HG02798 (cell line): ENCODE results near the gene KRT10.

Experiments
- ATAC-seq: cut with Tn5 transposase; IDR thresholded peaks from one replicate; pipeline ENCODE4 v1.9.1; 2021; ENCODE audit warnings: mild to moderate bottlenecking; ENCODE audit not compliant: unreplicated experiment, poor library complexity

KRT10 gene

DNA sequence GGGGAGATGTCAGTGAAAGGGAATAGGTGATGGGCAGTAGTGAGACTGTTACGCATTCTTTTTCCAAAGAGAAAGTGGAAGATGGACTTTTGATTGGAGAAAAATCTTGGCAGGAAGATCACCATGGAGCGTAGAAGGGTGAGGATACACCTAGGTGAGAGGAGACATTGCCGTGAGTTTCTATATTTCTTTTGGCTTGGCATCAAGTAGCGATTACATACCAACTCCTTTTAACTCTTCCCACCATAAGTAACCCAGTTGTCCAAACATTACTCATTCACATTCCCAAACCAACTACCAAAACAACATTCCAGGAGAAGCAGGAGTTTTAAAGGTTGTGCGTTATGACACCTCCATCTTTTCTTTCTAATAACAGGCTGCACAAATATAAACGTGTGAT lies 11.9 kb downstream of the KRT10 start:
- no peak for ATAC-seq

DNA sequence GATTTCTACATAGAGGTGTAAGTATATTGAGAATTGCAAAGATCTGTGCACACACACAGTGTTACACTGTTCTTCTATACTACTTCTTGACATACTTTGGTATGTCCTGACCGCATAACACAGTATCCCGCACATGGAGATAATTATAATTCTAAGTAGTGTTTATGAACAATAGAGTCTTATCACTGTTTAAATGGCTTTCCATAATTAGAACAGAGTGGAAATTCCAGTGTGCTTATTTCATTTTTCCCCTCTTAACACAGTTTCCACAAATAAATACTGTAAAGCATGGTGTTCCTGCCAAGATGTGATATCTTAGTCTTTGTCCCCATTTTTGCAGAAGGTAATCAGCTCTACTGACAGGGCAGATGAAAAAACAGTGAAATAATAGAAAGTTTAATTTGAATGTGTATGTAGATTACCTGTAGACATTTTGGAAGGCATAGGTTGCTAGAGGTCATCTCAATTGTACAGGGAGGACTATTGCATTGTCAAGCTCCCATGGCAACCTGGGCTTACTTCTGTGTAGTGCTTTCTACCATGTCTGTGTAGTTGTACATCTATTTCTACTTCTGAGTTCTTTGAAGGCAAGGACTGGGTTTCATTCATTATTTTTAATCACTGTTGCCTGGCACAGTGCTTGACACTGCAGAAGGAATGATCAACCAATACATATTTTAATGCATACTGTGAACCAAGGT lies 12.5 kb downstream of the KRT10 start:
- no peak for ATAC-seq

DNA sequence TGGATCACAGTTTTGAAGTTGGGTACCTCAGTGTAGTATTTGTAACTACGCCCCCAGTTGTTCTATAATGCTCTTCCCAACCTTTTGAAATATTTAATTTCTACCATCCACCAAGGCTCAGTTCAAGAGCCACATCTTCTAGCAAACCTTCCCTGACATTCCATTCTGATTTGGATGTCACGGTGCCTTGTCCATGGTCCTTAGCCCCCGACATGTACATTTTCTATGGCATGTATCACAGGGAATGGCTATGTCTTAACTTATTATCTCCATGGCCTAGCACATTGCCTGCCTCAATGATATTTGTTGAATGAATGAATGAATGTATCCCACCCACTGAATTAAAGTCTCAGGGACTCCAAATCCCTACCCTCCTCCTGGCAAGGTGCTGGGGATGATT lies 16.3 kb downstream of the KRT10 start:
- no peak for ATAC-seq

DNA sequence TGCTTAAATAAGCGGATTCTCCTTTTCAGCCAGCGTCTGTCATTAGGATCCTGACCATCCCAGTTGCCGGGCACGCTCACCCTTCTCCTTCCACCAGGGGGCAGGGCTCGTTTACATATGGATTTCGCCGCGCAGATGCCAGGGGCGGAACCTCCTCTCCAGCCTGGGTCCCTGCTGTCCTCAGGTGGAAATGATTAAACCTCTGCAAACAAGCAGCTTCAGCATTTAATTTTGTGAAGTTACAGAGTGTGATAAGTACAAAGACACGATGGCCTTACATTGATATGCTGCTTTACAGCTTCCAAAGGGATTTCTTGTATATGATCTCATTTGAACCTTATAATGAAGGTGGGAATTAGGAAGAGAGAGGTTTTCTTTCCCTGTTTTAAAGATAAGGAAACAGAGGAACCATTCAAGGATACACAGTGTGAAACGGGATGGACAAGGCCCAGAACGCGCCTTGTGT lies 18.8 kb downstream of the KRT10 start:
- peak; percentile 65 for ATAC-seq

DNA sequence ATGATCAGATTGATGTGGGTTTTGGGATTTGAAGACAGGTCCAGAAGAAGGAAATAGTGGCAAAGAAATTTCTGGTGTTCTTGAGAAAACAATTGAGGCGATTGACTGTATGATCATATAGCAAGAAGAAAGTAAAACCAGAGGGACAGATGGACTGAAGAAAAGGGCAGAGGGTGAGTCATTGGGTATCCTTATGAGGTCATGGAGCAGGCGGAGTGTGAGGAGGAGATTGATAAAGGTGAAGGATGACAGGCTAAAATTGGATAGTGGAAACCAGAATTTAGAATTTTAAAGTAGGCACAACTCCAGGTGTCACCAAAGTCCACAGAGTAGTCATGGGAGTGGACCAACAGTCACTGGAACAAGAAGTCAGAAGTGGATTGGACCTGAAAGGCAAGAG lies 21.3 kb downstream of the KRT10 start:
- no peak for ATAC-seq

DNA sequence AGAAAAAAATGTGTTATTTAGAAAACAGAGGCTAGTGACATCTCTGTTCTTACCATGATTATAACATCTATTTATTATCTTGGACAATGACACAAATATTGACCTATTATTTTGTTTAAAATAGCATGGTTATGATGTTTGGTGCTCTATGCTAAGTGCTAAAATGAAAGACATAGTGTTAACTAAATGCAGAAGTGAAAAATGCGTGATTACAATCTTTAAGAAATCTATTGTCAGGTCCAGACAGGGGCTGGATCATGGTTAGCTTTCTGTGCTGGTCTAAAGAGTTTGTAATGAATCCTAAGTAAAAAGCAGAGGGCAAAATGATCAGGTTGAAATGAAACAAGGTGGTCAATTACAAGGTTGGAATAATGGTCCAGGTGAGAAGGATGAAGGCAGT lies 22.0 kb downstream of the KRT10 start:
- no peak for ATAC-seq

DNA sequence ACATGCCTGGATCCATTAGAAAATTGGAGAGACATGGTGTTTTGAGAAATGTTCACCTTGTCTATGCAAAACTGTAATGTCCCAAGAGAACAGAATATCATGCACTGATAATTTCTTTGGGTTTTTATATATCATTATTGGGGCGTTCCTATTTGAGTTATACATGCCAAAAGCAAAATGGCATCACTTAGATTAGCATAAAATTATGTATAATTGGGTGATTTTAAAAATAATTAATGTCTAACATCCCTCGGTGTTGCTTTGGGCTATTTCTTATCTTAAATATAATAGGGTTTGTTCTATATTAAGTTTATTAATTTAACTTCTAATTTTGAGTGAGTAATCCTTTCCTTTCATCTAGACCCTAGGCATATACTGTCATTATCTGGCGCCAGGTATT lies 22.6 kb downstream of the KRT10 start, which contains the start of gene KRT28:
Gene KRT28 (minus strand): TSS at position 101 of the 400 bp plus-strand sequence. CDS start 66 bp downstream, at position 35.
- no peak for ATAC-seq

DNA sequence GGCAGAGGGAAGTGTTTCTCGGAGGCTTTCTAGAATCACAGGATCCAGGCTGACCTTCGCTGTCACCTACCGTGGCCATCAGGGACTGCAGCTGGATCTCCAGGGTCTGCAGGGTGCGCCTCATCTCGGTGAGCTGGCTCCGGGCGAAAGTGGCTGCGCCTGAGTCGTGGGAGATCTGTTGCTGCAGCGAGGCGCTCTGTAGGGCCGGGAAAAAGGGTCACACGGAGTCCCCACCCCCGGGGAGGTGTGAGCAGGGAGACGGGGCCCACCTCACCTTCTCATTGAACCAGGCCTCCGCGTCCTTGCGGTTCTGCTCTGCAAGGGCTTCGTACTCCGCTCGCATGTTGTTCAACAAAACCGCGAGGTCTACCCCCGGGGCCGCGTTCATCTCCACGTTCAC lies 25.6 kb downstream of the KRT10 start:
- no peak for ATAC-seq

DNA sequence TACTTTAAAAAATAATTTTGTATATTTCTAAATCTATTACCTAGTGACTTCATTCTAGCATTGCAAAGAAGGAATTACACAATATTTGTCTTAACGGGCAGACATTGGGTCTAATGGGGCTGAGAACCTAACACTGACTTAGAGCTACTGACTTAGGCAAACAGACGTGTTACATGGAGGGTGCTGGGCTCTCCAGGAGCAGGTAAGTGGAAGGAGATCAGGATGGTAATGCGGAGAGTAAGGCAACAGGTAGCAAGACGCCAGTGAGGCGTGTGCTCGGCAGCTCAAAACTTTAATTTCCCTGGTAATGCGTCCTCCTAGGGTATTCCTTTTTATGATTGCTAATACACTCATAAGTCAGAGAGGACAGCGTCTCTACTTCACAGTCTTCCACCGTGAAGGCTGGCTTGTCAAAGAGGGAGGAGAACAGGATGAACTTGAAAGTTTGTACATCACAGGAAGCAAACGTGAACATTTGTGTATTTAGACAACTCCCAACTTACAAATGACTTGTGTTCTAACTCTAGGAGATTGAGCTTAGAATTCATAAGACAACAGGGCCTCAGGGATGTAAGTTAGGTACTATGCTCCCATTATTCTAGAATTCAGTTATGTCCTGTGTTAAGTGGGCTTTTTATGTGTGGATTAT lies 27.3 kb downstream of the KRT10 start:
- ATAC-seq, result no peak

DNA sequence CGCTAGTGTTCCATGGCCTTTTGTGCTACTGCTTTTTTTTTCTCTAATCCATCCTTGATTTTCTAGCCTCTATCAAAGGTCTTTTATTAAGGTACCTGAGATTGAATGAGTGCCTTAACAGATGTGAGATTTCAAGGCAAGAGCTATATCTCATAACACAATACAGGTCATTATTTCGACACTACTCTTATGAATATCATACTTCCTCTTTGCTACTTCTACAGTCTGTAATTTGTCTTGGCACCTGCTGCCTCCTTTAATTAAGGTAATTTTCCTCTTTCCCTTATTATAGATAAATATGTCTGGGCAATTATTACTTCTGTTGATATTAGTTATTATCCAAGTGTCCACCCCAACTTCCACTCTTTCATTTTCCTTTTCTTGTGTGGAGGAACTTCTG lies 27.9 kb downstream of the KRT10 start:
- ATAC-seq, result no peak

DNA sequence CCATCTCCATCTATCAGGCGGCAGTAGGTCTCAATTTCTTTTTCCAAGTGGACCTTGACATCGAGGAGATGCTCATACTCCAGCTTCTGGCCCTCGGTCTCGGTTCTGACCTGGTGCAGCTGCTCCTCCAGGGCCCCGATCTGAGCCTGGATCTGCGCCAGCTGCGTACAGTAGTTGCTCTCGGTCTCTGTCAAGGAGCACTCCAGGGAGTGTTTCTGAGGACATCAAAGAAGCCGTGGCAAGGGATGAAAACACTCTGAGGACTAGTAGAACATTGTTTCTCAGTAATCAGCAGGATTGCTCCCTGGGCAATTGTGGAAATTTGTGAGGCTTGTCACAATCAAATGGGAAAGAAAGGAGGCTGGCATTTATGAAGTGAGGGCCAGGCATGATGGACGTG lies 28.6 kb downstream of the KRT10 start:
- no peak for ATAC-seq

DNA sequence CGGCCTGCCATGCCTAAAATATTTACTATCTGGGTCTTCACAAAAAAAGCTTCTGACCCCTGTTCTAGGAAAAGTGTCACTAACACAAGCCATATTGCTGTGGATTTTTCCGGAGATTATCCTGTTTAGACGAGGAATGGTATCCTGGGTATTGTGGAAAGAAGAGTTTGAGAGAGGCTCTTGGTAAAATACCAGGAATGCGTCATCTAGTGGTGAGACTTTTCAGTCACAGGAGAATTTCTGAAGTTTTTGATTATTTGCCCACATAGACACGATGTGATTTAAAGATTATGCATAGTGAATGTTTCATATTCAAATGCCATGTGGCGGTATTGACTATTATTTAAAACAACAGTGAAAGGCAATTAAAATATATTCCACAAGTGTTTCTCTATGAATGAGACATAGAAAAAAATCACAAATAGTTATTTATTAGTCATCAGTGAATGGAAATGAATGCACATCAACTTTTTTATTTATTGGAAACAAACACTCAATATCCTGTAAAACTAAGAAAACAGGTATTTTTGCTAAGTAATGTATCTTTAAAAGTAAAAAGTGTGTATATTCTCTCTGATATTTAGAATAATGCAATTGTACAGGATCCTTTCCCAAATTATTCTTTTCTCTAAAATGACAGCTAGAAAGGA lies 30.5 kb downstream of the KRT10 start:
- no peak for ATAC-seq

DNA sequence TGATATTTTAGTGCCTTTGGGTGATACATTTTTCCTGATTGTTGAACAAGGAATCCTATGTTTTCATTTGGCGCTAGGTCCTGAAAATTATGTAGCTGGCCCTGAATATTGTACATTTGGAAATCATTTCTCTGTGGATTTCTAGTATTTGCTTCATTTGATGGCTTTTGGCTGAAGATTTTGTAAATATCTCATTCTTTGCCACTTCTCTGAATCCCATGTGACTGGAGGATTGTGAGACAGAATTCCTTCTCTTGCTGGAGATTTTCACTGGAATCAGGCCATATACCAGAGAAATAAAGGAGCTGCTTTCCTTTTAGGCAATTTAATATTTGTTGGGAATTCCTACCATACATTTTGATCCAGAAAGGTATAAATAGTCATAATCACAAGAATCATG lies 31.3 kb downstream of the KRT10 start:
- no peak for ATAC-seq

DNA sequence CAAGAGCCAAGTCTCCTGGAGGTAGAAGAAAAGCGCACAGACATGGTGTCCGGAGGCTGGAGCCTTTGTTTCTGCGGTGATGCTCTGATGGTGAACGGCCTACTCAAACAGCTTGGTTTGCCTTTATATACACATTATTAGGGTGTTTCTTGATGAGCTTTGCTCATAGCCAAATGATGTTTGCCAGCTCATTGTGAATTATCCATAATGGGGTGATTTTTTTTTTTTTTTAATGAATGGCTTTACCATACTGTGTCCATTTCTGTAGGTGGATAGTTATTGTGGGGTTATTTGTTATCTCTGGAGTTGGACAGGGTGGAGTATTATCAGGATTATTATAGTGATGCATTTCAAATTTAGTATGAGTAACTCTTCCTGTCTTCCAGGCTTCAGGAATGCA lies 40.0 kb downstream of the KRT10 start, which contains the start of gene KRT27:
Gene KRT27 (minus strand): TSS at position 101 of the 400 bp plus-strand sequence. CDS start 57 bp downstream, at position 44.
- no peak for ATAC-seq

DNA sequence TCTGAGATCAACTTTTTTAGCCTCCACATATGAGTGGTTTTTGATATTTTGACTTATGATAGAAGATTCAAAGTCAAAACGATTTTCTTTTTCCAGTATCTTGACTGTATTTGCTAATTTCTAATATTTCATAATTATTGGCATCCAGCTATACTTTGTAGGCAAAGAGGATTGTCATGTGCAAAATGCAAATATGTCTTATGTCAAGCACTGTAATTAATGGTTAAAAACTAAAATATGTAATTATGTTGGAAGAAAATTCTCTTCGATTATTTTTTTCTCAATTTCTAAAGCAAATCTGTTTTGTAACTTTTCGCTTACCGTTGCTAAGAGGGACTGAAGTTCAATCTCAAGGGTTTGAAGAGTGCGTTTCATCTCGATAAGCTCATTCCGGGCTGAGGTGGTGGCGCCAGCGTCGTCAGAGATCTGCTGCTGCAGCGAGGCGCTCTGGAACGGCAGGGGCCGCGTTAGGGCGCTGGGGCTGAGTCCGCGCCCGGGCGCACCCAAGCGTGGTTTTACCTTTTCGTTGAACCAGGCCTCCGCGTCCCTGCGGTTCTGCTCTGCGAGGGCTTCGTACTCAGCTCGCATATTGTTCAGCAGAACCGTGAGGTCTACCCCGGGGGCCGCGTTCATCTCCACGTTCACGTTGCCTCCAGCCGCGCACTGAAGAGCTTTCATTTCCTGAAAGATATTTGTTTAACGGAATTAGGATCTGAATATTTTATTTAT lies 43.1 kb downstream of the KRT10 start:
- no peak for ATAC-seq

DNA sequence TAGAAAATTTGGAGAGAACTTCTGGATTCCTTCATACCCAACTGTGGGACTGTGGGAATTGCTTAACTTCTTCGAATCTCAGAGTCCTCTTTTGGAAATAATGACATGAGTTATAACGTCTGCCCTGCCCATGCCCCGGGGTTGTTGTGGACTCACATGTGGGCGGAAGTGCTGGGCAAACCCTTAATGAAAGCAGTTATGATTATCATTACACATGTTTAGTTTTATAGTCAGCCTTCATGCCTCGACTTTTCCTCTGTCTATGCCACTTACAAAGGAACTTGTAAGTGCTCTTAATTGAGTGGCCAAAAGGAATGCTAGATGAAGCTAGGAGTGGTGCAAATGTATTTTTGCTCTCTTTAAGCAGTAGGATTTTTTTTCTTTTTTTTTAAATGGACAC lies 44.0 kb downstream of the KRT10 start:
- no peak for ATAC-seq

DNA sequence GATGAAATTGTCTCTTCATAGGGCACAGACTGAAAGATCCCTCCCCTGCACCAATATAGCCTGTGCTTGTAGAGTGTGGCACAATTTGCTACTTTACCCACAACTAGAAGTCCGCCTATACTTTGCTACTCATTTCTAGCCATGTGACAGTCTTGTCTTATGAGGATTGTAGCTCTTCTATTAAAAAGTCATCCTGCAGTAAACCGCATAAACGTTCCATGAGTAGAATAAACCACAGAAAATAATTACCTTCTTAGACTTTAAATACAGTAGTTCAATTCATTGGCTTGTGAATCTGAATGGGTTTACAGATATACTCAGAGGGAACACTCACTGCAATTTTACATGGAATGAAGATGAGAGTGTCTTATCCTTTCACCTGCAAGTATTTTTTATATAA lies 44.4 kb downstream of the KRT10 start:
- no peak for ATAC-seq

DNA sequence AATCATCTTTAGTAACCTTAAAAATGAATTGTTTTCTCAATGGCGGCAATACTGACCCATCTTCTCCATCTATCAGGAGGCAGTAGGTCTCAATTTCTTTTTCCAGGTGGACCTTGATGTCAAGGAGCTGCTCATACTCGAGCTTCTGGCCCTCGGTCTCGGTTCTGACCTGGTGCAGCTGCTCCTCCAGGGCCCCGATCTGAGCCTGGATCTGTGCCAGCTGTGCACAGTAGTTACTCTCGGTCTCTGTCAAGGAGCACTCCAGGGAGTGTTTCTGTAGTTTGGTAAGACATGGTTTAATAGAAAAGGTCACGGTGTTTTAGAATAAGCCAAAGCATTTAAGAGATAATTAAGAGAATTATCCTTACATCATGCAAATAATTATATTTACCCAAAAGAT lies 45.0 kb downstream of the KRT10 start:
- ATAC-seq, result no peak

DNA sequence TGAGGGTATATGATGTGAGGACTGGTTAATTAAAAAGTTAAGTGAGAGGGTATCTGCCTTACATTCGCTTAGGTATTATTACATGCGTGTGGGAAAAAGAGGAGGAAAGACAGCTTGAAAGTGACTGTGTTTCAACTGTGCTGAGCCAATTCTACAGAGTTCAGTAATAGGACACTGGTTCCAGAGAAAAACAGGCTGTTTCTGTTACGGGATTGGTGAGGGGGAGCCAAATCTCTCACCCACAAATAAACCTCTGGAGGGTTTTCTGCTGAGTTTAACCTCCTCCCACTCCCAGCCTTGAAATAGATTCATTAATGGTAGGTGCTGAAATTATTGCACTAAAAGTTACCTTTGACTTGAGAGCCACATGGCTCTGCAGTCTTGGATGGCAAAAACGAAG lies 46.5 kb downstream of the KRT10 start:
- no peak for ATAC-seq

DNA sequence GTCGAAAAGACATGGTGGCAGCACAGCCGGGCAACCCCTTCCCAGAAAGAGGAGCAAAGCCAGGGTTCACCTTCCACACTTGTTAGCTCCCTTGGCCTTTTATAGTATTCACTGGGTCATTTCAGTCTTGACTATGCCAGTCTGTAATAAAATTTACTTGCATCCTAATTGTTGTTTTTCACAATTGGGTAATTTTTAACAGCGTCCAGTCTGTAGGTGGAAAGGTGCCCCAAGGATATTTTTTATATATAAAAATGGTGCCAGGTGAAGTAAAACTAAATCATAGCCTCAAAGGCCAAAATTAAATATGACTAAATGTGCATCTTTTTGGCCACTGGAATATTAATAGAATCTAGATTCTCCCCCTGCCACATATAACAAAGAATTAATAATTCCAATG lies 50.3 kb downstream of the KRT10 start, which contains the start of gene KRT26:
Gene KRT26 (minus strand): TSS at position 101 of the 400 bp plus-strand sequence. CDS start 88 bp downstream, at position 13.
- no peak for ATAC-seq
